ENCODE measurements around the gene CTAGE1.
A peak's percentile ranks its signal among the peaks of the same experiment; 100 is the strongest.

Gene CTAGE1

DNA sequence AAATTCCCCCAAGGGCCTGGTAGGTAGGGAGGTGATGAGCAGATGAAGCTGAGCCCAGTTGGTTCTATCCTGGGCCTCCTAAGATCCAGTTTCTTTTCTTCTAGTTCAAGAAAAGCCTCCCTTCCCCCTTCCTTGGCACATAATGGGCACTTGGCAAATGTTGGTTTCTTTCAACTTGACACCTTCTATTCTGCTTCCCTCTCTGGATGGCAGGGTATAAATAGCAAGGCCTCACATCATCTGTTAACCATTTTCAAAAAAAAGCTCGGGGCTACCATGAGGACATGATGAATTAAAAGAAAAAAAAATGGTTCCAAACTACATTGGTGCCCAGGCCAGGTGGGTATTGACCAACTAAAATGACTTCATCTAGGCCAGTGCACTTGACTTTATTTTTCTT is 29.9 kb downstream of the CTAGE1 start:
- TF ChIP-seq, protein P1, sequence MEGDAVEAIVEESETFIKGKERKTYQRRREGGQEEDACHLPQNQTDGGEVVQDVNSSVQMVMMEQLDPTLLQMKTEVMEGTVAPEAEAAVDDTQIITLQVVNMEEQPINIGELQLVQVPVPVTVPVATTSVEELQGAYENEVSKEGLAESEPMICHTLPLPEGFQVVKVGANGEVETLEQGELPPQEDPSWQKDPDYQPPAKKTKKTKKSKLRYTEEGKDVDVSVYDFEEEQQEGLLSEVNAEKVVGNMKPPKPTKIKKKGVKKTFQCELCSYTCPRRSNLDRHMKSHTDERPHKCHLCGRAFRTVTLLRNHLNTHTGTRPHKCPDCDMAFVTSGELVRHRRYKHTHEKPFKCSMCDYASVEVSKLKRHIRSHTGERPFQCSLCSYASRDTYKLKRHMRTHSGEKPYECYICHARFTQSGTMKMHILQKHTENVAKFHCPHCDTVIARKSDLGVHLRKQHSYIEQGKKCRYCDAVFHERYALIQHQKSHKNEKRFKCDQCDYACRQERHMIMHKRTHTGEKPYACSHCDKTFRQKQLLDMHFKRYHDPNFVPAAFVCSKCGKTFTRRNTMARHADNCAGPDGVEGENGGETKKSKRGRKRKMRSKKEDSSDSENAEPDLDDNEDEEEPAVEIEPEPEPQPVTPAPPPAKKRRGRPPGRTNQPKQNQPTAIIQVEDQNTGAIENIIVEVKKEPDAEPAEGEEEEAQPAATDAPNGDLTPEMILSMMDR (IDR thresholded peaks at IDR 0.05; ENCODE audit: low read depth, low read length, missing control alignments): no peak
- in situ Hi-C loops (cut with HindIII; ENCODE audit: low sequenced_read_pairs): no loop called here
- no peak for DNase-seq (ENCODE audit: low read depth)
- no peak overlapping the region for H3K4me3 ChIP-seq (ENCODE audit: low read depth, low read length)

DNA sequence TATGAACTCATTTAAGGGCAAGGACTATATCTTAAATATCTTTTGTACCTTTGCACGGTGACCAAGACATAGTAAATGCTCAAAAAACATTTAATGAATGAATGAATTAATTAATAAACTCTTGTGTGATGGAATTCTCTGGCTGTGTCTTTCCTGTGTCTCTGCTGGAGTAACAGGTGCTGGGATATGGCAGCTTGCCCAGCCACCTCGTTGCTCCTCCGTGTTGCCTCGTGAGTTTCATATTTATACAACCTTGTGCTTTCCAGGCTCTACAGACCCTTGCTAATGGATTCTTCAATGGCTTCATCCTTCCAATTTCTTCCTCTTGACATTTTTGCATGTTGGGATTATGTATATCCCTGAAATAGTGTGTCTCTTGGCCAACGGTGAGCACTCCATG is 30.4 kb downstream of the CTAGE1 start:
- in situ Hi-C loops (cut with HindIII; ENCODE audit: low sequenced_read_pairs): no loop called here
- no peak overlapping the region for H3K4me3 ChIP-seq (ENCODE audit: low read depth, low read length)
- DNase-seq (ENCODE audit: low read depth): no peak
- TF ChIP-seq, protein P1 (IDR thresholded peaks at IDR 0.05; ENCODE audit: low read depth, low read length, missing control alignments): no peak

DNA sequence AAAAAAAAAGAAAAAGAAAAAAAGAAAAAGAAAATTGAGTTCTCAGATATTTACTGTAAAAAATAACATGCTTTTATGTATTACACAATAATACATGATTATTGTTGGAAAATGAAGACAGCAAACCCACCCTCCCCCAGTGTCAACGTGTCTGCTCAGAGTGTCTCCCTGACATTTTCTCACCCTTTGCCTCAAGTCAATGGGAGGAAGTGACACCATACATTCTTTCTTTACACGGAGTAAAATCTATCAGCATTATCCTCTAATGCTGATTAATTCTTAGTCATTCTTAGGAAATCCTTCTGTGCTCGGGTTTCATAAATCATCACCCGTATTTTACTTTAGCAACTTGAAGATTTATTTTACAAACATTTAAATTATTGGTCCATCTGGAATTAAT is 32.0 kb downstream of the CTAGE1 start:
- TF ChIP-seq, protein P1 (IDR thresholded peaks at IDR 0.05; ENCODE audit: low read depth, low read length, missing control alignments): no peak
- no peak overlapping the region for H3K4me3 ChIP-seq (ENCODE audit: low read depth, low read length)
- in situ Hi-C loops (cut with HindIII; ENCODE audit: low sequenced_read_pairs): no loop called here
- DNase-seq (ENCODE audit: low read depth): no peak

DNA sequence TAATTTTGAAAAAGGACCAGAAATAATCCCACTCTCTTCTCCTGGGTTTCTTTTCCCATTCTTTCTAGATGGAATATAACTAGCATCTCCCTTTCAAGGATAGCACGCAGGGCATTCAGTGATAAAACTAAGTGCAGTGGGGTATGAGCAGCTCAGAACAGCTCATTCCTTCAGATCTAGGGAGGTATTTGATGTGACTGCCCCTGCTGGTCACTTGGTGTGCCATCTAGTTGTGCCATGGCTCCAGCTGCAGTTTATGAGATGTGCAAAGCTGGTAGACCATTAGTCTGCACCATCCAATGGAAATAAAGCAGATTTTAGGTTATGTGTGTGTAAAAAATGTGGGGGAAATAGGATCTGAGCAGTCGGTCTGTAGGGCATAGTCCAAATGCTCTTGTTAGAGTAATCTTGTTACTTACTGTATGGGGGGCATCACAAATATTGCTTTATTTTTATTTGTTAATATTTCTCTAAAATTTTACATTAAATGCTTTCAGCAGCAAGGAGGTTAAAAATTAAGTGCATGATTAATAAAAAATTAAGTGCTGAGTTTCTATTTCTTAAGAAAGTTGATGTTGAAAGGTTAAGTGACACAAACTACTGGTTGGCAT is 38.9 kb downstream of the CTAGE1 start:
- TF ChIP-seq, protein P1 (IDR thresholded peaks at IDR 0.05; ENCODE audit: low read depth, low read length, missing control alignments): peak; percentile 46
- H3K4me3 ChIP-seq (ENCODE audit: low read depth, low read length): no peak overlapping the region
- in situ Hi-C loops (cut with HindIII; ENCODE audit: low sequenced_read_pairs): no loop called here
- DNase-seq (ENCODE audit: low read depth): no peak

DNA sequence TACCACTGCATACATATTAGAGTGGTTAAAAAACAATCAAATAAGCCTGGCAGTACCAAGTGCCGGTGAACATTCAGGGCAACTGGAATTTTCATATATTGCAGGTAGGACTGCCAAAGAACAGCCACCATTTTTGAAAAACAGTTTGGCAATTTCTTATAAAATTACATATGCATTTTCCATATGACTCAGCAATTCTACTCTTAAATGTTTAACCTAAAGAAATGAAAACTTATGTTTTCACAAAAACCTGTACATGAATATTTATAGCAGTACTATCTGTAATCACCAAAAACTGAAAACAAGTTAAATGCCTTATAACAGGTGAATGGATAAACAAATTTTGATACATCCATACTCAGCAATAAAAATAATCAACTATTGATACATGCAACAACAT is 39.9 kb downstream of the CTAGE1 start:
- H3K4me3 ChIP-seq (ENCODE audit: low read depth, low read length): no peak overlapping the region
- in situ Hi-C loops (cut with HindIII; ENCODE audit: low sequenced_read_pairs): no loop called here
- TF ChIP-seq, protein P1 (IDR thresholded peaks at IDR 0.05; ENCODE audit: low read depth, low read length, missing control alignments): no peak
- no peak for DNase-seq (ENCODE audit: low read depth)

DNA sequence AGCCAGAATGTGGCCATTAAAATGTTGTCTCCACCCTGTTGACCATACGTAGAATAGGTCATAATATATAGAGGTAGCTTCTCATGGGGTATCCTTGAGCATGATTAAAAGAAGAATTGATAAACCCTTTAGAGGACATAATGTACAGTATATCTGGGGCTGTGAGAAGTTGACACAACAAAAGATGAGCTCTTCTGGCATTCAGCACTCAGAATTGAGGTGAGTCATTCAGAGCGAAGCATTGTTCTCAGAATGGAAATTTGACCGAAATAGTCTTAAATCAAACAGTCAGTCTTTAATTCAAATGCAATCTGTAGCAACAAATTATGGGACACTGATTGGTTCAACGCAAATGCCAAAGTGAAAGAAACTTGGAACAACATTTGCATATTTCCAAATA is 47.3 kb downstream of the CTAGE1 start:
- no peak for DNase-seq (ENCODE audit: low read depth)
- TF ChIP-seq, protein P1 (IDR thresholded peaks at IDR 0.05; ENCODE audit: low read depth, low read length, missing control alignments): no peak
- no peak overlapping the region for H3K4me3 ChIP-seq (ENCODE audit: low read depth, low read length)
- in situ Hi-C loops (cut with HindIII; ENCODE audit: low sequenced_read_pairs): no loop called here
